Upper lobe of left lung (tissue), 6 donors: ENCODE data around the gene SLBP. TPM values are rescaled to one million over a fixed set of nuclear protein-coding genes. Genes with fewer than 3 reads are reported as not detected.

ENCODE experiments used
- ATAC-seq, 2 donors: fragments of 200-7000 bp; cut with Tn5 transposase; one replicate each; pipeline ENCODE4 v1.9.1; 2022; ENCODE audit warnings: mild to moderate bottlenecking in 2 of 2, moderate library complexity in 2 of 2; ENCODE audit not compliant: low FRiP score in 2 of 2
- DNase-seq, 2 donors: peaks; one replicate each; pipeline ENCODE4 v3.0.0-alpha.2; 2019 to 2020
- H3K27ac ChIP-seq, 4 donors: fragments of 200-600 bp; sonication (generic); one replicate each; pipeline ENCODE4 v1.5.1; 2016 to 2019
- H3K27me3 ChIP-seq, 4 donors: fragments of 200-600 bp; sonication (generic); one replicate each; pipeline ENCODE4 v1.5.1; 2017 to 2019
- H3K36me3 ChIP-seq, 4 donors: fragments of 200-600 bp; sonication (generic); one replicate each; pipeline ENCODE4 v1.5.1; 2016 to 2019
- H3K4me1 ChIP-seq, 4 donors: fragments of 200-600 bp; sonication (generic); one replicate each; pipeline ENCODE4 v1.5.1; 2018 to 2019
- H3K4me3 ChIP-seq, 4 donors: fragments of 200-600 bp; sonication (generic); one replicate each; pipeline ENCODE4 v1.5.1; 2017 to 2019; ENCODE audit warnings: mild to moderate bottlenecking in 2 of 4, moderate library complexity in 1 of 4
- H3K9me3 ChIP-seq, 4 donors: fragments of 200-600 bp; sonication (generic); one replicate each; pipeline ENCODE4 v1.5.1; 2018 to 2019
- EP300 ChIP-seq, 4 donors: sonication (generic); formaldehyde crosslinking; IDR thresholded peaks; one replicate each; pipeline ENCODE4 v1.5.1; 2017; ENCODE audit warnings: antibody characterized with exemption in 4 of 4, control low read depth in 2 of 4
- POLR2A ChIP-seq, 4 donors: fragments of 450-650 bp; IDR thresholded peaks; one replicate each; pipeline ENCODE4 v1.5.1; 2016 to 2017; ENCODE audit warnings: antibody characterized with exemption in 4 of 4, mild to moderate bottlenecking in 2 of 4
- POLR2AphosphoS5 ChIP-seq, 2 donors: sonication (generic); formaldehyde crosslinking; IDR thresholded peaks; one replicate each; pipeline ENCODE4 v1.5.1; 2017; ENCODE audit warnings: antibody characterized with exemption in 2 of 2
- WGBS, 2 donors: methylation state at CpG; one replicate each; pipeline ENCODE4 v1.1.5; 2017 to 2018; 5-methylcytosine and 5-hydroxymethylcytosine counted together
- total RNA-seq, 6 donors: library from RNA; depleted of rRNA in 4 of 6; stranded (reverse); fragments of >200 nt in 4 of 6; gene quantifications; one replicate each; pipeline versions ENCODE4 v1.1.0 to v1.2.1, GENCODE V29; 2016 to 2021
- TF ChIP-seq, protein P1 (sequence below), 6 experiments: fragments of 450-650 bp in 4 of 6; fragments of 200-600 bp in 2 of 6; sonication (generic) in 2 of 6; IDR thresholded peaks; one replicate each; pipeline ENCODE4 v1.5.1; 2016 to 2019; ENCODE audit warnings: antibody characterized with exemption in 6 of 6
- donor health status: DM: no; HTN: no; CAD: no; lungs with moderate emphysema.
- donor health status: DM: no; HTN: yes; CAD: no; lungs with severe emphysema.

SLBP gene
- total RNA-seq, 6 donors from 2014 or later: 33.0 to 51.1 (median 38.0) TPM

DNA sequence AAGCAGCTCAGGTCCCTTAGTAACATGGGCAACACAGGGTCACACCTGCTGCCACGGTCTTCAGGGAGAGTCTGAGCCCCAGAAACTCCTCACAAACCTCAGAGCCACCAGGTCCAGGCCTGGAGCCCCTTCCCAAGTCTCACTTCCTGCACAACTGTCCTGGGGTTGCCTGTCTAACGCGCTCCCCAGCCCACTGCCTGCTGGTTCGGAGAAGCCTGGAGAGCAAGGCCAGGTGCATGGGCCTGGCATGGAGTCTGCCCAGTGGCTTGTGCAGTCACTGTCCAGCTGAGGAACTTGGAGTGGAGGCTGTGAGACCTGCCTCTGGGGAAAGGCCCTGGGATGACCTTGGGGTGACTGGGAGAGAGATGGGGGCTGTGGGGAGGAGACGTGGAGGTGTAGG is 56.0 kb downstream of the SLBP start:
- no peaks in the 10 kb centered on the region for H3K36me3 ChIP-seq
- no peak overlapping the region for H3K4me3 ChIP-seq
- 95 to 98% methylated on average over 2 to 5 of the region's 5 CpGs for WGBS, 2 donors
- no peak overlapping the region for H3K27ac ChIP-seq
- TF ChIP-seq EP300 (IDR thresholded peaks at IDR 0.05) (no peak), POLR2AphosphoS5 (IDR thresholded peaks at IDR 0.05) (no peak), POLR2A (IDR thresholded peaks at IDR 0.05) (no peak)
- TF ChIP-seq, protein P1, sequence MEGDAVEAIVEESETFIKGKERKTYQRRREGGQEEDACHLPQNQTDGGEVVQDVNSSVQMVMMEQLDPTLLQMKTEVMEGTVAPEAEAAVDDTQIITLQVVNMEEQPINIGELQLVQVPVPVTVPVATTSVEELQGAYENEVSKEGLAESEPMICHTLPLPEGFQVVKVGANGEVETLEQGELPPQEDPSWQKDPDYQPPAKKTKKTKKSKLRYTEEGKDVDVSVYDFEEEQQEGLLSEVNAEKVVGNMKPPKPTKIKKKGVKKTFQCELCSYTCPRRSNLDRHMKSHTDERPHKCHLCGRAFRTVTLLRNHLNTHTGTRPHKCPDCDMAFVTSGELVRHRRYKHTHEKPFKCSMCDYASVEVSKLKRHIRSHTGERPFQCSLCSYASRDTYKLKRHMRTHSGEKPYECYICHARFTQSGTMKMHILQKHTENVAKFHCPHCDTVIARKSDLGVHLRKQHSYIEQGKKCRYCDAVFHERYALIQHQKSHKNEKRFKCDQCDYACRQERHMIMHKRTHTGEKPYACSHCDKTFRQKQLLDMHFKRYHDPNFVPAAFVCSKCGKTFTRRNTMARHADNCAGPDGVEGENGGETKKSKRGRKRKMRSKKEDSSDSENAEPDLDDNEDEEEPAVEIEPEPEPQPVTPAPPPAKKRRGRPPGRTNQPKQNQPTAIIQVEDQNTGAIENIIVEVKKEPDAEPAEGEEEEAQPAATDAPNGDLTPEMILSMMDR (IDR thresholded peaks at IDR 0.05): no peak
- H3K27me3 ChIP-seq: no peaks in the 10 kb centered on the region
- no peaks in the 10 kb centered on the region for H3K4me1 ChIP-seq
- ATAC-seq (no peak), DNase-seq (no peak)
- H3K9me3 ChIP-seq: no peaks in the 10 kb centered on the region

DNA sequence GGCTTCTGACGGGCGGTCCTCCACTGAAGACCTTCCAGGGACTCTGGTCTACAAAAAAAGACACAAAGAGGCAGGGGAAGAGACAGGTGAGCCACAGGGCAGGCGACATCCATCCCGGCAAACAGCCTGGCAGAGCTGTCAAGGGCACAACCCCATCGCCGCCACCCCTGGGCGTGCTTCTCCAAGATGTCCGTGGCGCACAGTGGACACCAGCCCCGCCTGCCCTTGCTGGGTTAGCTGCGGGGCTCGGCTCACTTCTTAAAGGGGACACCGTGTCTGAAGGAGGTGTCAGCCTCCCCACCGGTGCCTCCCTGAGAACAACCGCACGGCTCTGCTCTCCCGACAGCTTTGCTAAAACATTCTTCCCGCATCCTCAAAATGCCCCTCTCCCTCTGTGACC is 56.4 kb downstream of the SLBP start:
- TF ChIP-seq POLR2AphosphoS5 (IDR thresholded peaks at IDR 0.05): no peak
- TF ChIP-seq, protein P1 (IDR thresholded peaks at IDR 0.05): no peak
- Histone ChIP-seq H3K9me3 (no peaks in the 10 kb centered on the region), H3K4me3 (no peak overlapping the region), H3K27me3 (no peaks in the 10 kb centered on the region), H3K4me1 (no peaks in the 10 kb centered on the region), H3K36me3 (no peaks in the 10 kb centered on the region), H3K27ac (no peak overlapping the region)
- ATAC-seq (no peak), DNase-seq (no peak)
- 93 to 94% methylated on average over 6 to 18 of the region's 18 CpGs for WGBS, 2 donors

DNA sequence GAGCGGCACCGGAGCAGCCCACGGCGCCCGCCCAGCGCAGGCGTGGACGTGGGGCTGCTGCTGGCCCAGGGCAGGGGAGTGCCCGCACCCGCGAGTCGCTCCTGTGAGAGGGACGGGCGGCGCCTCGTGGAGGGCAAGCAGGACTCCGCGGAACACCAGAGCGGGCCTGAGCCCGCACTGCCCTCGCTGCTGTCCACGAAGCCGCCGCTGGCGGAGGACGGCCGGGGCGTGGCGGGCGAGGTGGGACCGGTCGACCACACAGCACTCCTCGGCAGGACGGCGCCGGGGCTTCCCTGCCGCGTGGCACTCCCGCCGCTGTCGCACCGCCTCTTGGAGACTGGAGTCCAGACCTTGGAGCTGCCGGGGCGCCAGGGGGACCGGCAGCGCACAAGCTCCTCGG is 57.0 kb downstream of the SLBP start:
- Histone ChIP-seq H3K4me3 (no peak overlapping the region), H3K36me3 (no peaks in the 10 kb centered on the region), H3K9me3 (no peaks in the 10 kb centered on the region), H3K27ac (no peak overlapping the region), H3K4me1 (no peaks in the 10 kb centered on the region), H3K27me3 (no peaks in the 10 kb centered on the region)
- WGBS, 2 donors: 93 to 98% methylated on average over 3 to 35 of the region's 47 CpGs
- DNase-seq (peak in 1 of 2 donors; percentile 86), ATAC-seq (peak in 1 of 2 donors; percentile 24)
- TF ChIP-seq EP300 (IDR thresholded peaks at IDR 0.05): no peak
- no peak for TF ChIP-seq POLR2AphosphoS5 (IDR thresholded peaks at IDR 0.05)
- TF ChIP-seq POLR2A (IDR thresholded peaks at IDR 0.05): no peak
- TF ChIP-seq, protein P1 (IDR thresholded peaks at IDR 0.05): no peak

DNA sequence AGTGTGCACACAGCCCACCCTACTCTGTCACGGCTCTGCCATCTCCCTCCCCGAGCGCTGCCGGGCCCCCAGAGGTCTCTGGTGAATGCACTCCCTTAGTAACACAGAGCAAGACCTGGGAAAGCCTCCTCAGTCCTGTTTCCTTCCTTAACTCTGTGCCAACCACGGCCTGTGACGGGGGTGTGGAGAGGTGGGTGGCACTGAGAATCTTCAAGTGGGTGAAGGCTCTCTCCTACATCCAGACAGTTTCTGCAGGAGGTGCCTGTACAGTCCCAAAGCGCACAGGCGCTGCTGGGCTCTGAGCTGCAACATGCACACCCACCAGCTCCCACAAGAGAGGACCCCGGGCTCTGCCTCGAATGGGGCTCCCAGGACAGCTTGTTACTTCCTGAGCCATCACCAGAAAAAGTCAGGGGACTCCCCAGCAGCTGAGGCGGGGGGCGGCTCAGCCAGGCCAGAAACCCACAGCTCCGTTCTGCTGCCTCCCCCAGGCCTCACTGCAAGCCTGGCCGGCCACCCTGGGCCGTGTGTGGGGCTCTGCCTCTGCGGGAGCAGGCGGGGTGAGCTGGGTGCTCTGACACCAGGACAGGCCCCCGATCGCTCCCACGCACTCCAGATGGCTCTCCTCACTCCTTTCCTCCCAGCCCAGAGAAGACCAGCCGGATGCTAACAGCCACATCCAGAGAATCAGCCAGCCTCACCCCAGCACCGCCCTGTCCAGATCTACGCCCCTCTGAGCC is 57.7 kb downstream of the SLBP start:
- H3K36me3 ChIP-seq: no peaks in the 10 kb centered on the region
- 92 to 93% methylated on average over 11 to 21 of the region's 23 CpGs for WGBS, 2 donors
- H3K9me3 ChIP-seq: no peaks in the 10 kb centered on the region
- H3K27me3 ChIP-seq: no peaks in the 10 kb centered on the region
- no peak overlapping the region for H3K4me3 ChIP-seq
- DNase-seq: peak in 1 of 2 donors; percentile 63
- no peak for ATAC-seq
- H3K4me1 ChIP-seq: no peaks in the 10 kb centered on the region
- no peak overlapping the region for H3K27ac ChIP-seq
- TF ChIP-seq, protein P1 (IDR thresholded peaks at IDR 0.05): no peak
- TF ChIP-seq POLR2A (IDR thresholded peaks at IDR 0.05): no peak
- TF ChIP-seq EP300 (IDR thresholded peaks at IDR 0.05): no peak
- no peak for TF ChIP-seq POLR2AphosphoS5 (IDR thresholded peaks at IDR 0.05)

DNA sequence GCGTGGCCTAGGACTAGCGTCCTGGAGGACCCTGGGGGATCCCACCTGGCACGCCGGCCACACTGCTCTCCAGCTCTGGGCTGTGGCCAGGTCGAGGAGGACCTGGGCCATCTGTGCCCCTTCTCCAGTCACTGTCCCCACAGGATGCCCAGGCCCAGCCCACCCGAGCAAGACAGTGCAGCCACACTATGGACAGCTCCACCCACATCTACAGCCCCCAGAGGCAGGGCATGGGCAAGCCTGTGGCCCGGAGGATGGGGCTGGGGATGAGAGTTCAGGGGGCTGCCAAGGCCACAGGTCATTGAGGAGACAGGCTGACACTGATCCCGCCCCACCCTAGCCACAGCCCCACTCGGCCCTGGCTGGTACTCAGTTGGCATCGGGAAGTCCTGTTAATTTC is 58.3 kb downstream of the SLBP start:
- DNase-seq (peak in 1 of 2 donors; percentile 65), ATAC-seq (no peak)
- TF ChIP-seq POLR2A (IDR thresholded peaks at IDR 0.05) (no peak), EP300 (IDR thresholded peaks at IDR 0.05) (no peak), POLR2AphosphoS5 (IDR thresholded peaks at IDR 0.05) (no peak)
- TF ChIP-seq, protein P1 (IDR thresholded peaks at IDR 0.05): no peak
- no peaks in the 10 kb centered on the region for H3K27me3 ChIP-seq
- WGBS, 2 donors: 87 to 90% methylated on average over 7 to 9 of the region's 10 CpGs
- no peak overlapping the region for H3K27ac ChIP-seq
- no peaks in the 10 kb centered on the region for H3K36me3 ChIP-seq
- no peaks in the 10 kb centered on the region for H3K4me1 ChIP-seq
- H3K4me3 ChIP-seq: no peak overlapping the region
- no peaks in the 10 kb centered on the region for H3K9me3 ChIP-seq
